Stomach smooth muscle (tissue), 2 donors: ENCODE data around the gene HS3ST4.

ENCODE experiments used
- H3K27ac ChIP-seq: one replicate; pipeline ENCODE4 v1.7.0; 2013; ENCODE audit warnings: mild to moderate bottlenecking, low read length, inconsistent platforms
- H3K27me3 ChIP-seq, 2 donors: one replicate each; pipeline ENCODE4 v1.7.0; 2013; ENCODE audit warnings: low read length in 2 of 2; ENCODE audit not compliant: insufficient read depth in 2 of 2, control insufficient read depth in 1 of 2
- H3K36me3 ChIP-seq, 2 donors: one replicate each; pipeline ENCODE4 v1.7.0; 2013; ENCODE audit warnings: low read length in 2 of 2; ENCODE audit not compliant: control insufficient read depth in 2 of 2, insufficient read depth in 2 of 2
- H3K4me1 ChIP-seq: one replicate; pipeline ENCODE4 v1.7.0; 2013; ENCODE audit warnings: low read length; ENCODE audit not compliant: control insufficient read depth, insufficient read depth
- H3K4me3 ChIP-seq, 2 donors: one replicate each; pipeline ENCODE4 v1.7.0; 2013; ENCODE audit warnings: low read length in 2 of 2
- H3K9ac ChIP-seq, 2 donors: one replicate each; pipeline ENCODE4 v1.7.0; 2013; ENCODE audit warnings: low read length in 2 of 2, mild to moderate bottlenecking in 1 of 2
- H3K9me3 ChIP-seq, 2 donors: one replicate each; pipeline ENCODE4 v1.7.0; 2013; ENCODE audit warnings: low read length in 2 of 2; ENCODE audit not compliant: control insufficient read depth in 2 of 2
- donor health status: healthy.
- donor health status: Pancreatic carcinoma.

The HS3ST4 gene

GRCh38 chr16:25855063-25855462, 163.3 kb downstream of the HS3ST4 start:
- H3K4me3 ChIP-seq = no peak overlapping the region
- peaks cover 0 to 3% of the 10 kb centered on the region in 2 donors for H3K9me3 ChIP-seq
- peaks cover 0 to 2% of the 10 kb centered on the region in 2 donors for H3K27me3 ChIP-seq
- H3K27ac ChIP-seq = no peak overlapping the region
- no peak overlapping the region for H3K9ac ChIP-seq
- no peaks in the 10 kb centered on the region for H3K36me3 ChIP-seq
- no peaks in the 10 kb centered on the region for H3K4me1 ChIP-seq

- Histone ChIP-seq H3K27me3 (peaks cover 0 to 2% of the 10 kb centered on the region in 2 donors), H3K9ac (no peak overlapping the region), H3K4me3 (no peak overlapping the region), H3K27ac (no peak overlapping the region), H3K9me3 (peaks cover 0 to 3% of the 10 kb centered on the region in 2 donors), H3K4me1 (no peaks in the 10 kb centered on the region), H3K36me3 (no peaks in the 10 kb centered on the region)
These were observed 164.1 kb downstream of the HS3ST4 start for GRCh38 chr16:25855818-25856217.

- H3K36me3 ChIP-seq = no peaks in the 10 kb centered on the region
- no peaks in the 10 kb centered on the region for H3K4me1 ChIP-seq
- no peak overlapping the region for H3K9ac ChIP-seq
- H3K27me3 ChIP-seq = peaks cover 0 to 3% of the 10 kb centered on the region in 2 donors
- H3K9me3 ChIP-seq = peaks cover 3 to 5% of the 10 kb centered on the region in 2 donors
- H3K4me3 ChIP-seq = no peak overlapping the region
- H3K27ac ChIP-seq = no peak overlapping the region
These were observed 167.9 kb downstream of the HS3ST4 start for GRCh38 chr16:25859645-25860044.

- Histone ChIP-seq H3K9ac (no peak overlapping the region), H3K27me3 (peaks cover 0 to 2% of the 10 kb centered on the region in 2 donors), H3K27ac (no peak overlapping the region), H3K36me3 (no peaks in the 10 kb centered on the region), H3K9me3 (peaks cover 0 to 5% of the 10 kb centered on the region in 2 donors), H3K4me1 (no peaks in the 10 kb centered on the region), H3K4me3 (no peak overlapping the region)
These were observed 175.3 kb downstream of the HS3ST4 start for GRCh38 chr16:25867041-25867440.

- no peaks in the 10 kb centered on the region for H3K27me3 ChIP-seq
- no peak overlapping the region for H3K27ac ChIP-seq
- H3K4me1 ChIP-seq = no peaks in the 10 kb centered on the region
- H3K9ac ChIP-seq = no peak overlapping the region
- H3K36me3 ChIP-seq = no peaks in the 10 kb centered on the region
- peaks cover 3 to 5% of the 10 kb centered on the region in 2 donors for H3K9me3 ChIP-seq
- H3K4me3 ChIP-seq = no peak overlapping the region
These were observed 176.3 kb downstream of the HS3ST4 start for GRCh38 chr16:25868106-25868505.

GRCh38 chr16:25868706-25869370, 177.1 kb downstream of the HS3ST4 start:
- Histone ChIP-seq H3K9me3 (peaks cover 2 to 3% of the 10 kb centered on the region in 2 donors), H3K27me3 (no peaks in the 10 kb centered on the region), H3K4me3 (no peak overlapping the region), H3K9ac (no peak overlapping the region), H3K36me3 (no peaks in the 10 kb centered on the region), H3K27ac (no peak overlapping the region), H3K4me1 (no peaks in the 10 kb centered on the region)

- no peak overlapping the region for H3K27ac ChIP-seq
- no peak overlapping the region for H3K4me3 ChIP-seq
- H3K4me1 ChIP-seq = no peaks in the 10 kb centered on the region
- no peaks in the 10 kb centered on the region for H3K27me3 ChIP-seq
- H3K9me3 ChIP-seq = peaks cover 0 to 4% of the 10 kb centered on the region in 2 donors
- no peaks in the 10 kb centered on the region for H3K36me3 ChIP-seq
- no peak overlapping the region for H3K9ac ChIP-seq
These were observed 180.8 kb downstream of the HS3ST4 start for GRCh38 chr16:25872369-25873070.

GRCh38 chr16:25874196-25874595, 182.4 kb downstream of the HS3ST4 start:
- Histone ChIP-seq H3K27ac (no peak overlapping the region), H3K27me3 (no peaks in the 10 kb centered on the region), H3K9me3 (peaks cover 0 to 6% of the 10 kb centered on the region in 2 donors), H3K4me3 (no peak overlapping the region), H3K9ac (no peak overlapping the region), H3K36me3 (no peaks in the 10 kb centered on the region), H3K4me1 (no peaks in the 10 kb centered on the region)

GRCh38 chr16:25875956-25876598, 184.3 kb downstream of the HS3ST4 start:
- Histone ChIP-seq H3K9ac (no peak overlapping the region), H3K9me3 (peaks cover 0 to 6% of the 10 kb centered on the region in 2 donors), H3K4me1 (no peaks in the 10 kb centered on the region), H3K27me3 (no peaks in the 10 kb centered on the region), H3K27ac (no peak overlapping the region), H3K4me3 (no peak overlapping the region), H3K36me3 (no peaks in the 10 kb centered on the region)

- Histone ChIP-seq H3K4me3 (no peak overlapping the region), H3K27ac (no peak overlapping the region), H3K9ac (no peak overlapping the region), H3K27me3 (no peaks in the 10 kb centered on the region), H3K4me1 (no peaks in the 10 kb centered on the region), H3K9me3 (peaks cover 0 to 6% of the 10 kb centered on the region in 2 donors), H3K36me3 (no peaks in the 10 kb centered on the region)
These were observed 185.3 kb downstream of the HS3ST4 start for GRCh38 chr16:25877103-25877502.
